H1 (cell line): ENCODE measurements around the gene CENPF. TPM values are rescaled to one million over a fixed set of nuclear protein-coding genes. Genes with fewer than 3 reads are reported as not detected.

Experiments used
- CTCF ChIA-PET: fragments of 300-600 bp; sonication (Branson Sonifier 250); formaldehyde crosslinking; loops from one replicate; lab custom pipeline; 2021; ENCODE audit not compliant: partially characterized antibody; lab: Charles Lee
- POLR2A ChIA-PET: fragments of 300-600 bp; sonication (Branson Sonifier 250); formaldehyde crosslinking; loops from one replicate; lab custom pipeline; 2021; ENCODE audit warnings: inconsistent platforms; ENCODE audit not compliant: partially characterized antibody; lab: Charles Lee
- DNase-seq, 2 experiments: peaks; one replicate each; pipeline versions ENCODE4 v3.0.0 to v3.0.0-alpha.2; 2010 to 2022; ENCODE audit warnings: low spot score in 2 of 2, low read depth in 1 of 2, mixed read lengths in 1 of 2
- FAIRE-seq: peaks from 2 replicates; lab custom pipeline; 2011; peaks lifted over from hg19 to GRCh38; lab: Jason Lieb, UNC
- H2AFZ ChIP-seq: 2 replicates; pipeline ENCODE4 v1.8.1; 2012; ENCODE audit warnings: low read length, inconsistent platforms
- H2AK5ac ChIP-seq: 2 replicates; pipeline ENCODE4 v1.6.1; 2013; ENCODE audit warnings: low read depth, low read length
- H2BK120ac ChIP-seq: replicated peaks from 2 replicates; pipeline ENCODE3; 2013; ENCODE audit warnings: low read depth, low read length, inconsistent platforms
- H2BK12ac ChIP-seq: 2 replicates; pipeline ENCODE4 v1.6.1; 2013; ENCODE audit warnings: low read depth, low read length
- H2BK15ac ChIP-seq: 2 replicates; pipeline ENCODE4 v1.6.1; 2013; ENCODE audit warnings: low read length
- H2BK20ac ChIP-seq: 2 replicates; pipeline ENCODE4 v1.6.1; 2013; ENCODE audit warnings: low read length
- H2BK5ac ChIP-seq: 2 replicates; pipeline ENCODE4 v1.6.1; 2013; ENCODE audit warnings: low read depth, low read length
- H3K14ac ChIP-seq: 2 replicates; pipeline ENCODE4 v1.6.1; 2013; ENCODE audit warnings: inconsistent platforms; ENCODE audit not compliant: insufficient read length
- H3K18ac ChIP-seq: 2 replicates; pipeline ENCODE4 v1.6.1; 2013; ENCODE audit warnings: low read length; ENCODE audit errors: extremely low read depth
- H3K23ac ChIP-seq: 2 replicates; pipeline ENCODE4 v1.6.1; 2013; ENCODE audit warnings: inconsistent platforms; ENCODE audit not compliant: insufficient read length
- H3K23me2 ChIP-seq: 2 replicates; pipeline ENCODE4 v1.6.1; 2013; ENCODE audit warnings: low read depth, low read length
- H3K27ac ChIP-seq: 2 replicates; pipeline ENCODE4 v1.6.1; 2011; ENCODE audit warnings: low read depth, low read length, inconsistent platforms
- H3K27me3 ChIP-seq, 4 experiments: replicated peaks in 1 of 4; 1 replicate in 1 of 4; 2 replicates in 3 of 4; pipeline versions ENCODE4 v1.6.1 to v1.8.1; 2011 to 2013; ENCODE audit warnings: low read length in 3 of 4, mild to moderate bottlenecking in 3 of 4, inconsistent platforms in 2 of 4, mixed read lengths in 2 of 4, moderate library complexity in 1 of 4; ENCODE audit not compliant: control insufficient read depth in 3 of 4, insufficient read depth in 3 of 4; ENCODE audit errors: extremely low read depth in 1 of 4
- H3K36me3 ChIP-seq, 4 experiments: 2 replicates each; pipeline versions ENCODE4 v1.6.1 to v1.8.1; 2011 to 2013; ENCODE audit warnings: mild to moderate bottlenecking in 4 of 4, low read length in 3 of 4, moderate library complexity in 2 of 4, control low read depth in 1 of 4, inconsistent platforms in 1 of 4; ENCODE audit not compliant: insufficient read depth in 4 of 4, control insufficient read depth in 2 of 4
- H3K4ac ChIP-seq: replicated peaks from 2 replicates; pipeline ENCODE3; 2013; ENCODE audit warnings: low read length, low read depth, mixed read lengths, inconsistent platforms; ENCODE audit not compliant: insufficient read length
- H3K4me1 ChIP-seq, 4 experiments: replicated peaks in 1 of 4; 1 replicate in 1 of 4; 2 replicates in 3 of 4; pipeline versions ENCODE4 v1.6.1 to v1.8.1; 2011 to 2013; ENCODE audit warnings: low read length in 3 of 4, inconsistent platforms in 2 of 4, mixed read lengths in 1 of 4; ENCODE audit not compliant: insufficient read depth in 4 of 4, control insufficient read depth in 3 of 4
- H3K4me2 ChIP-seq, 2 experiments: 2 replicates each; pipeline versions ENCODE4 v1.6.1 to v1.8.1; 2011 to 2013; ENCODE audit warnings: low read depth in 2 of 2, low read length in 2 of 2, control low read depth in 1 of 2, inconsistent platforms in 1 of 2, mild to moderate bottlenecking in 1 of 2; ENCODE audit not compliant: insufficient read depth in 1 of 2
- H3K4me3 ChIP-seq, 4 experiments: fragments of 200-600, 300-600 bp in 1 of 4; sonication (generic), shearing (Covaris generic), sonication (Bioruptor Twin) in 1 of 4; 2 replicates each; pipeline versions ENCODE4 v1.5.1 to v1.8.1; 2011 to 2016; ENCODE audit warnings: low read length in 4 of 4, low read depth in 3 of 4, control low read depth in 2 of 4, inconsistent platforms in 2 of 4, mild to moderate bottlenecking in 2 of 4, mixed read lengths in 1 of 4, moderate library complexity in 1 of 4; ENCODE audit not compliant: insufficient read depth in 2 of 4; ENCODE audit errors: extremely low read depth in 1 of 4
- H3K56ac ChIP-seq: replicated peaks from 2 replicates; pipeline ENCODE3; 2013; ENCODE audit warnings: low read depth, mild to moderate bottlenecking, mixed read lengths, low read length, inconsistent platforms; ENCODE audit not compliant: insufficient read length
- H3K79me1 ChIP-seq: 2 replicates; pipeline ENCODE4 v1.6.1; 2013; ENCODE audit warnings: low read depth, low read length, control low read depth
- H3K79me2 ChIP-seq, 2 experiments: 2 replicates each; pipeline versions ENCODE4 v1.6.1 to v1.8.1; 2012 to 2013; ENCODE audit warnings: low read length in 2 of 2, mild to moderate bottlenecking in 2 of 2, inconsistent platforms in 1 of 2; ENCODE audit not compliant: insufficient read depth in 2 of 2, control insufficient read depth in 1 of 2
- H3K9ac ChIP-seq, 4 experiments: replicated peaks in 1 of 4; 1 replicate in 1 of 4; 2 replicates in 3 of 4; pipeline versions ENCODE4 v1.6.1 to v1.8.1; 2011 to 2013; ENCODE audit warnings: low read depth in 3 of 4, low read length in 3 of 4, control low read depth in 2 of 4, mild to moderate bottlenecking in 2 of 4, moderate library complexity in 2 of 4, inconsistent platforms in 1 of 4; ENCODE audit errors: extremely low read depth in 1 of 4
- H3K9me3 ChIP-seq, 2 experiments: 2 replicates each; pipeline versions ENCODE4 v1.6.1 to v1.8.1; 2012 to 2013; ENCODE audit warnings: mild to moderate bottlenecking in 2 of 2, moderate library complexity in 2 of 2, control low read depth in 1 of 2, inconsistent platforms in 1 of 2, low read depth in 1 of 2, low read length in 1 of 2, mixed read lengths in 1 of 2; ENCODE audit not compliant: insufficient read depth in 2 of 2
- H4K20me1 ChIP-seq, 2 experiments: replicated peaks in 1 of 2; 2 replicates each; pipeline versions ENCODE3 to v1.8.1; 2011 to 2013; ENCODE audit warnings: inconsistent platforms in 2 of 2, low read length in 2 of 2, mild to moderate bottlenecking in 1 of 2; ENCODE audit not compliant: insufficient read depth in 2 of 2, control insufficient read depth in 1 of 2
- H4K5ac ChIP-seq: 2 replicates; pipeline ENCODE4 v1.6.1; 2013; ENCODE audit warnings: low read length, low read depth, mixed read lengths, inconsistent platforms; ENCODE audit not compliant: insufficient read length
- H4K8ac ChIP-seq: 2 replicates; pipeline ENCODE4 v1.8.0; 2013; ENCODE audit warnings: mild to moderate bottlenecking, moderate library complexity, low read length, inconsistent platforms; ENCODE audit not compliant: insufficient read depth; ENCODE audit errors: extremely low read depth
- H4K91ac ChIP-seq: replicated peaks from 2 replicates; pipeline ENCODE3; 2013; ENCODE audit warnings: low read length, mixed read lengths, inconsistent platforms; ENCODE audit not compliant: insufficient read length
- CTCF ChIP-seq, 3 experiments: IDR thresholded peaks; 1 replicate in 2 of 3; 2 replicates in 1 of 3; pipeline versions ENCODE4 v1.5.1 to v1.6.1; 2011; ENCODE audit warnings: low read length in 3 of 3, mild to moderate bottlenecking in 3 of 3, inconsistent platforms in 2 of 3, low read depth in 1 of 3, moderate library complexity in 1 of 3; ENCODE audit not compliant: insufficient read depth in 1 of 3; ENCODE audit errors: control extremely low read depth in 1 of 3
- FOSL1 ChIP-seq: IDR thresholded peaks from 2 replicates; pipeline ENCODE4 v1.6.1; 2011; ENCODE audit warnings: mild to moderate bottlenecking, low read depth, low read length, moderate library complexity; ENCODE audit not compliant: insufficient read depth
- NANOG ChIP-seq: IDR thresholded peaks from 2 replicates; pipeline ENCODE4 v1.6.1; 2011; ENCODE audit warnings: low read length, low read depth, mild to moderate bottlenecking, inconsistent platforms; ENCODE audit not compliant: insufficient read depth, poor library complexity, severe bottlenecking
- POLR2AphosphoS5 ChIP-seq: IDR thresholded peaks from 2 replicates; pipeline ENCODE4 v1.6.1; 2011; ENCODE audit warnings: low read depth, low read length
- RNF2 ChIP-seq: fragments of 200-900, 300-1000 bp; sonication (generic); IDR thresholded peaks from 2 replicates; pipeline ENCODE4 v1.7.1; 2016; ENCODE audit warnings: borderline replicate concordance, low read depth, mild to moderate bottlenecking, antibody characterized with exemption, low read length; ENCODE audit not compliant: poor library complexity, severe bottlenecking; ENCODE audit errors: missing control alignments
- RXRA ChIP-seq: IDR thresholded peaks from 2 replicates; pipeline ENCODE4 v1.6.1; 2011; ENCODE audit warnings: low read depth, mild to moderate bottlenecking, low read length, moderate library complexity; ENCODE audit not compliant: insufficient read depth
- SIX5 ChIP-seq: IDR thresholded peaks from 2 replicates; pipeline ENCODE4 v1.6.1; 2011; ENCODE audit warnings: mild to moderate bottlenecking, low read depth, low read length
- SP4 ChIP-seq: IDR thresholded peaks from 2 replicates; pipeline ENCODE4 v1.6.1; 2012; ENCODE audit warnings: low read length, inconsistent platforms
- WGBS, 2 experiments: shearing (Covaris generic) in 1 of 2; methylation state at CpG; one replicate each; pipeline versions ENCODE4 v1.1.6 to v1.1.7; 2013 to 2015; ENCODE audit warnings: low lambda C conversion rate in 2 of 2, mixed read lengths in 2 of 2, inconsistent platforms in 1 of 2, low coverage in 1 of 2, missing lambda C conversion rate in 1 of 2; ENCODE audit not compliant: insufficient replicate concordance in 2 of 2, insufficient coverage in 1 of 2, insufficient read length in 1 of 2; ENCODE audit errors: extremely low coverage in 1 of 2, missing lambda C conversion rate in 1 of 2; 5-methylcytosine and 5-hydroxymethylcytosine counted together
- polyA plus RNA-seq, 7 experiments: library from polyadenylated mRNA; depleted of rRNA in 3 of 7; stranded (reverse) in 5 of 7; unstranded in 2 of 7; fragments of >200 nt in 5 of 7; fragments of 200-250 nt in 2 of 7; gene quantifications; 1 replicate in 5 of 7; 2 replicates in 1 of 7; 4 replicates in 1 of 7; pipeline versions ENCODE4 v1.2.1 to v1.2.3, GENCODE V29; 2011 to 2013; ENCODE audit warnings: missing spikeins in 2 of 7, mixed read lengths in 2 of 7
- total RNA-seq: library from RNA; stranded (reverse); fragmentation: NEBNext Ultra II Directional; extraction: Animal tissue kit (Norgen Biotek cat#: 25700); gene quantifications from 2 replicates; pipeline ENCODE4 v1.2.1, GENCODE V29; 2021

Gene CENPF
- total and polyA plus RNA-seq, 2 of the 8 experiments (the other 6 are each of a cell fraction or from before 2014, with no cell fraction given) = 13.7 to 170 TPM

GRCh38 chr1:214584805-214585766 is 17.9 kb upstream of the CENPF start:
- FAIRE-seq = no peak
- no peak overlapping the region for H4K8ac ChIP-seq
- no peak overlapping the region for H4K5ac ChIP-seq
- no peaks in the 10 kb centered on the region for H3K27me3 ChIP-seq
- no peak overlapping the region for H3K14ac ChIP-seq
- 65% methylated on average over 1 of the region's 1 CpG; no CpG with 5 or more reads in 1 of the 2 experiments for WGBS, 2 experiments
- no peak overlapping the region for H3K4me3 ChIP-seq
- no peak overlapping the region for H2AFZ ChIP-seq
- H4K20me1 ChIP-seq = no peaks in the 10 kb centered on the region
- H2BK120ac ChIP-seq = no peak overlapping the region
- H3K4ac ChIP-seq = no peak overlapping the region
- DNase-seq = no peak
- no peak overlapping the region for H2BK5ac ChIP-seq
- no peaks in the 10 kb centered on the region for H3K36me3 ChIP-seq
- H3K27ac ChIP-seq = no peak overlapping the region
- no peak overlapping the region for H2AK5ac ChIP-seq
- H3K23me2 ChIP-seq = no peaks in the 10 kb centered on the region
- peaks cover 3 to 9% (median 7%) of the 10 kb centered on the region in 4 experiments; a peak in 5 of 7 replicates for H3K4me1 ChIP-seq
- H2BK12ac ChIP-seq = no peak overlapping the region; the same call in 1 of the 2 replicates
- ChIA-PET CTCF (interaction anchor here (0.5 to 18.8 kb wide), 50 partner anchors 8 to 595 kb away, joined by 3 to 445 read pairs (median 4); partner anchors contain the start of gene PTPN14), POLR2A (interaction anchor here (1.1 to 6.9 kb wide), 6 partner anchors 25 to 266 kb away, joined by 3 to 69 read pairs (median 5); partner anchors contain the start of gene PTPN14)
- H2BK20ac ChIP-seq = no peak overlapping the region
- H3K23ac ChIP-seq = no peak overlapping the region
- no peaks in the 10 kb centered on the region for H3K79me2 ChIP-seq
- H3K4me2 ChIP-seq = no peak overlapping the region
- no peak overlapping the region for H2BK15ac ChIP-seq
- H3K9me3 ChIP-seq = no peaks in the 10 kb centered on the region
- H3K18ac ChIP-seq = no peak overlapping the region
- no peak overlapping the region for H3K9ac ChIP-seq
- H3K79me1 ChIP-seq = no peaks in the 10 kb centered on the region; the same call in 1 of the 2 replicates
- no peak overlapping the region for H4K91ac ChIP-seq
- no peak overlapping the region for H3K56ac ChIP-seq
- no peak for TF ChIP-seq NANOG
- no peak for TF ChIP-seq SP4
- TF ChIP-seq RXRA = no peak
- no peak for TF ChIP-seq SIX5
- TF ChIP-seq POLR2AphosphoS5 = no peak
- peak in 2 of 3 experiments; percentile 57 to 70; a peak in 2 of 4 replicates for TF ChIP-seq CTCF (IDR thresholded peaks at IDR 0.05; ENCODE audit: control extremely low read depth in 1 of 3, insufficient read depth in 1 of 3, low read depth in 1 of 3, low read length in 3 of 3)
- TF ChIP-seq RNF2 = no peak
- no peak for TF ChIP-seq FOSL1
